HG02938 (cell line): ENCODE measurements around the gene GMPR2.
"Not testable (repeated sequence)": the region's sequence is repeated elsewhere in the genome, so short reads cannot be mapped to it uniquely, and the experiment has no call there.

Experiments
- ATAC-seq: cut with Tn5 transposase; IDR thresholded peaks from one replicate; pipeline ENCODE4 v1.9.1; 2021; ENCODE audit warnings: mild to moderate bottlenecking, moderate library complexity; ENCODE audit not compliant: unreplicated experiment

The GMPR2 gene

DNA sequence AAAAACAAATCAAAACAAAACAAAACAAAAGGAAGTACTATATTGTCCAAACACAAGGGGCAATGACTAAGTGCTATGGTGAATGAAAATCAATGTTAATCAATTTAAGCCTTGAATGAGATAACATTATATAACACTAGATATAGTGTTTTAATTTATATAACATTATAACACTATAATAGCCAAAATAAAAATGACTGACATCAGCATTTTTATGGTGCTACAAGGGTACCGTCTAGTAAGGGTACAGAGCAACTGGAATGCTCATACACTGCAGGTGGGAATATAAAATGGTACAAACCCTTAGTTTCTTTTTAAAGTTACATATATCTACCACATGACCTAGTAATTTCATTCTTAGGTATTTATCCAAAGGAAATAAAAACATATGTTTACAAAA lies 6.3 kb upstream of the GMPR2 start:
- no peak for ATAC-seq

DNA sequence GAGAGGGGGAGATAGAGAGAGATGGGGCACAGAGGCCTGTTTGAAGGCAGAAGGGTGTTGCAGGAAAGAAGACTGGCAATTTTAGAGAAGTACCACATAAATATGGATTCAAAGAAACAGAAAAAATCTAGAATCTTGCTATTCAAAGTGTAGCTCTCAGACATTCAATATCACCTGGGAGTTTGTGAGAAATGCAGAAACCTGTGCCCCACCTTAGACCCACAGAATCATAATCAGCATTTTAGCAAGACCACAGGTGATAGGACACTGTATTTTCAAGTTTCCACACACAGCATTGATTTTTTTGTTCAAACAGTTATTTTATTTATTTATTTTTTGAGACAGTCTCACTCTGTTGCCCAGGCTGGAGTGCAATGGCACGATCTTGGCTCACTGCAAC lies 3.8 kb upstream of the GMPR2 start:
- ATAC-seq, result no peak

DNA sequence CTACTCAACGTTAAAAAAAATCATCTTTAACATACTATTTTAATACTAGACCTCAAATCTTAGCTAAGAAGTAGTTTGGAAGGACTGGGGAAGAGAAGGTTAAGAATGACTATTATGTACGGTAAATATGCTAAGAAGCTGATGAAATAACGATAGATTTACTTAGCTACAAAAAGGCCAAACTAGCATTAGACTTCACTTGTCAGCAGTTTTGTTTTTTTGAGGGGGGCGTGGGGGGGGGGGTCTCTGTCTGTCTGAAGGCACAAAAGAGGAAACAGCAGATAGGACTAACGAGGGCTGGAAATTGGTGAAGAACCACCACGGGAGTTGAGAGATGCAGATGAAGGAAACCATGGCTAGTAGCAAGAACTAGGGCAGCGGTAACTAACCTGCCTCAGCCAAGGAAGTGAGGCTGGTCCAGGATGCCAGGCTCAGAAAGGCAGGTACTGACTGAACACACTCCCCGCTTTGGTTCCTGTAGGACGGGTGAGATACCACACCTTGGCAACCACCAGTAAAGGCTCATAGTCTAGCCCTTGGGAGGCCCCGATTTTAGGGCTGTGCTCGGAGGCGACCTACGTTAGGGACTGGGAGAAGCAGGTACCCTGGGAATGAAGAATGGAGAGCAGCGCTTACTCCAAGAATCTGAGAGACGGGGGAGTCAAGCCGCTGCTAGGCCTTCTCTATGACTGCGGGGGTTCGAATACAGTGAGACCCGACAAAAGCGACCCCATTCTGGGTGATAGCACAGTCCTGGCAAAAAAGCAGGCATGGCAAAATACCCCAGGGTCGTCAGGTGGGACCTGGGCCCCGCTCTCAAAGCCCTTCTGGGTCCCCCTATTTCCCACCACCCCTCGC lies 1.2 kb upstream of the GMPR2 start:
- peak; percentile 8 for ATAC-seq

DNA sequence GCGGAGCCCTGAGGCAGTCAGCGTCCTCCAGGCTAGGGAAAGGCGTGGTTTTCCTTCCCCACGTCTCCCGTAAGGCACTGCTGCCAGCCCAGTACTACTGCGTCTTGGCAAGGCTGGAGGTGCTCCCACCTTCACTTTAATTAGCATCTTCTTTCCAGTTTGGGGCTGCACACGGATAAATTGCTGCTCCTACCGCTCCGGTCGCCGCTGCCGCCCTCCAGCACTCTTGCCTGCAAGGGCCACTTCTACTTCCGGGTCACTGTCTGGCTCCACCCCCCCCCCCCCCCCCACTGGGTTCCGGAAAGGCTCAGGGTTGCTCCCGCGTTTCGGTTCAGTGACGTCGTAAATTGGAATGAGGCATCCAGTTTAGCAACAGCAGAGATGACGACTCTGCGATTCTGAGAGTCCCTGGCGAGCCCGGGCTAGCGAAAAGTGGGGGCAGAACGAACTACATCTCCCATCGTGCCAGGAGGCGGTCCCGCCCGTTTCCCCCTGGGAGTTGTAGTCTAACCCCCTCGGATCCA lies 546 bp upstream of the GMPR2 start, which contains the start of gene NEDD8:
Gene NEDD8, minus strand, starts transcription at position 247 of the 524 bp plus-strand sequence. Its CDS starts 100 bp downstream, at position 147.
- ATAC-seq, result peak; percentile 69

DNA sequence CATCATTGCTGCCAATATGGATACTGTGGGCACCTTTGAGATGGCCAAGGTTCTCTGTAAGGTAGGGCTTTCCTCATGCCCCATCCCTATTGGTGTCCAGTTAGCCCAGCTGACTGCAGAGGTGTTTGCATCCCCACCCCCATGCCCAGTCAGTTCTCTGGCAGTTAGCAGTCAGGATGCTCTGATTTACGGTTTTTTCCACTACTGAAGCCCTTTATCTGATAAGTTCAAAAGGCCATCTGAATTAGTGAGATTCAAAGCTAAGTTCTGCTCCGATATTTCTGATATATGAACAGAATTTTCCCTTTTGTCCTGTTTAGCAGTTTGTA lies 773 bp downstream of the GMPR2 start:
- no peak for ATAC-seq

DNA sequence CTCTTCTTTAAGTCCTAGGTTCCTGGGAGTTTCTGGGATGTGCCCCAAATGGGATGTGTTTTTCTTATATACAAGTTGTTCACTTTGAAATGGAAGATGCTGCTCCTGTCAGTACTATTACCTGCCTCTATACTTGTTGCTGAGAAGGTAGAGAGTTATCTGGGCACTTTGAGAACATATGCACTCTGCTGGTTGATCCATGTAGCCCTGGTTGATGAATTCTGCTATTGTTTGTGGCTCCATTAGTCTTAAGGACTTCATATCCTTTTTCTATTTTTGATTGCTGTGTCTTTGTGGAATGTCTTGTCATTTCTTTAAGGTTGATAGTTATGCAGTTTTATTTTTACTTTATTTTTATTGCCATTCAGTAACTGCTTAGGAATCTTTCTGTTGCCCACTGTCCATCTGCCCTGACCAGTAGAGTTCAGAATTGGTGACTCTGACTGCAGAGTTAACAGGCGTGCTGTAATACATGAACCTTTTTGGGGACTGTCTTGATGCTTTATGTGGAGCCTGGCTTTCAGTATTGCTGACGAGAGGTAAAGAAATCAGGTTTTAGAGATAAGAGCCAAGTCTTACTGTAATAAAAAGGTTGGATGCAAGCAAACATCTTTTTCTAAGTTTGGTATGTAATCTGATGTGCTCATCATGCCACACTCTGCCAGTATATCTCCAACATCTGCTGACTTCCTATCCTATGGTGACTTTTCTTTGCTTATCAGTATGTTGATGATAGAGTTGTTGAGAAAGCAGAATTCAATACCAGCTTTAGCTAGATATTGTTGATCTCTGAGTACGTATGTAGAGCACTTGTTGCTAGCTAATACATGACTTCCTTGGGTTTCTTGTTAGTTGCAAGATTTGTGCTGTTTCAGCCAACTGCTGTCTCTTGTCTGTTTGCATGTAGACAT lies 1.6 kb downstream of the GMPR2 start:
- ATAC-seq, result no peak

DNA sequence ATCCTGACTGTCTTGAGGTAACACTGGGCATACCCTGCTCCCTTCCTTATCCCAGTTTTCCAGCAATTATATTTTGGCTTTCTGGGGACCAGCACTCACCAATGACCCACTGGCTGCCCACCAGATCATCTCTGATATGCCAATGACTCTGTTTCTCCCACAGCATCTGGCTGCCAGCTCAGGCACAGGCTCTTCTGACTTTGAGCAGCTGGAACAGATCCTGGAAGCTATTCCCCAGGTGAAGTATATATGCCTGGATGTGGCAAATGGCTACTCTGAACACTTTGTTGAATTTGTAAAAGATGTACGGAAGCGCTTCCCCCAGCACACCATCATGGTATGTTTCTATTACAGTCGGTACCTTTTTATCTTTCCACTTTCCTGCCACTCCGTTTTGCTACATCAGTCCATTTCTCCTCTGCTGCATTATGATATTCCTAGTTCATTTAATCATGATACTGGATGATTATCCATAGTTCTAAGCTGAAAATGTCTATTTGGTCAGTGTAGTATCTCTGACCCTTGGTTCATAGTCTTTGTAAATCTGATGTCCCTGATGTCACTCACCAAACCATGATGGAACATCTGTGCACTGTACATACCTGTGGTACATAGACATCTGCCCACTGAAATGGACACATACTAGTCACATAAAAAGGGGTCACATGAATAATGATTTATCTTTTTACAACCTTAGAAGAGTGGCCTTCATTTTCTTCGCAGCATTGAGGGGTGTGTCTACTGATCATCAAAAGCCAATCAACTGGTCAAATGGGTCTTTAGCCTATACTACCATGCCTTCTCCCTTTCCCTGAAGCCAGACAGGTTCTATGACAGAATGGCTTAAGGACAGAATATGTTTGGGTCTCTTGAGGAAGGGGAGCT lies 3.3 kb downstream of the GMPR2 start:
- ATAC-seq, result no peak

DNA sequence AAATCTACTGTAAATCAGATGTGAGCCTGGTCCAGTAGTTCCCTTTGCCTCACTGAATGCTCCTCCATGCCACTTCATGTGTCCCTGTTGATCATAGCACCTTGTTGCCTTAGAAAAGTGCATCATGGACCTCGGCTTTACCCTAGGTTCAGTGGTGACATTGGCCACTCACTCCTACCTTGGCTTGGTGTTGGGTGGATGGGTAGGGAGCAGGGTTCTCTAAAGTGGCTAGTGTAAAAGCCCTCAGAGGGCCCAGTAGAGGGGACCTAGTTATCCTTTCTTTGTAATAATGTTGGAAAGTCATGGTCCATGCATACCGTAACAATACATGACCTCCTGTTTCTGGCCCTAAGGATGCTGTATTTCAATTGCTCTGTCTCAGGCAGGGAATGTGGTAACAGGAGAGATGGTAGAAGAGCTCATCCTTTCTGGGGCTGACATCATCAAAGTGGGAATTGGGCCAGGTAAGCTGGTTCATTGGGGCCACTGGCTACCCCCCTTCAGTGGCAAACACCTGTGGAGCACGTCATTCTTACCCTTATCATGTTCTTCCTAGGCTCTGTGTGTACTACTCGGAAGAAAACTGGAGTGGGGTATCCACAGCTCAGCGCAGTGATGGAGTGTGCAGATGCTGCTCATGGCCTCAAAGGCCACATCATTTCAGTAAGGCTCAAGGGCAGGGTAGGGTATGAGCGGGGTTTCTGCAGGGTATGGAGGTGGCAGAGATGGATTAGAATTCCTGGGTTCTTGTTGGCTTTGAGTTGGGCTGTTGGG lies 4.1 kb downstream of the GMPR2 start:
- no peak for ATAC-seq

- no peak for ATAC-seq
Measured at GRCh38 chr14:24237463-24237955, 4.8 kb downstream of the GMPR2 start.

- no peak for ATAC-seq
Measured at GRCh38 chr14:24238123-24238522, 5.4 kb downstream of the GMPR2 start.

GRCh38 chr14:24238527-24239037 lies 5.9 kb downstream of the GMPR2 start:
- no peak for ATAC-seq

GRCh38 chr14:24240110-24240918 lies 7.6 kb downstream of the GMPR2 start:
- no peak for ATAC-seq

- peak; percentile 73 for ATAC-seq
Measured at GRCh38 chr14:24241829-24242443, 9.2 kb downstream of the GMPR2 start.

- no peak for ATAC-seq
Measured at GRCh38 chr14:24243336-24243836, 10.7 kb downstream of the GMPR2 start.

DNA sequence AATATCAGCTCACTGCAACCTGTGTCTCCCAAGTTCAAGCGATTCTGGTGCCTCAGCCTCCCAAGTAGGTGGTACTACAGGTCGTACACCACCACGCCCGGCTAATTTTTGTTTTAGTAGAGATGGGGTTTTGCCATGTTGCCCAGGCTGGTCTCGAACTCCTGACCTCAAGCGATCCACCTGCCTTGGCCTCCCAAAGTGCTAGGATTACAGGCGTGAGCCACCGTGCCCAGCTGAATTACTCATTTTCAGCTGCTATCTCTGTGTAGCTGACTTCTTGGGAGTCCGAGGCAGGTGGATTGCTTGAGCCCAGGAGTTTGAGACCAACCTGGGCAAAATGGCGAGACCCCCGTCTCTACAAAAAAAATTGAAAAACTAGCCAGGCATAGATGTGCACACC lies 12.6 kb downstream of the GMPR2 start:
- ATAC-seq, result not testable (repeated sequence)

- no peak for ATAC-seq
Measured at GRCh38 chr14:24246765-24247212, 14.1 kb downstream of the GMPR2 start.

DNA sequence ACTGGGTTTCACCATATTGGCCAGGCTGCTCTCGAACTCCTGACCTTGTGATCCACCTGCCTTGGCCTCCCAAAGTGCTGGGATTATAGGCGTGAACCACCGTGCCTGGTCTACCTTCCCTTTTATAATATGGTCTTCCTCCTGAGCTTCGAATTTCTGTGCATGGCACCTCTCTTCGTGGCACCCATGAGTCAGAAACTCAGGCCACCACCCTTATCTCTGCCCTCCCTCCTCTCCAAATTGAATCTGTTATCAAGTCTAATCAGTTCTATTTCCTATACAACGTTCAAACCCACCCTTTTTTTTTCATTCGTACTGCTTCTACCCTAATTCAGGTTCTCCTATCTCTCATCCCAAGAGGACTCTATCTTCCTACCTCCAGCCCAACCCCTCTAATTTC lies 14.7 kb downstream of the GMPR2 start:
- no peak for ATAC-seq
